GM04503 (cell line): Measurements from ENCODE around the gene LMOD1.
"Not testable (repeated sequence)": the region's sequence is repeated elsewhere in the genome, so short reads cannot be mapped to it uniquely, and the experiment has no call there.

Experiments used
- DNase-seq: peaks from one replicate; pipeline ENCODE4 v3.0.0-alpha.2; 2012; ENCODE audit warnings: low read depth

LMOD1 gene

DNA sequence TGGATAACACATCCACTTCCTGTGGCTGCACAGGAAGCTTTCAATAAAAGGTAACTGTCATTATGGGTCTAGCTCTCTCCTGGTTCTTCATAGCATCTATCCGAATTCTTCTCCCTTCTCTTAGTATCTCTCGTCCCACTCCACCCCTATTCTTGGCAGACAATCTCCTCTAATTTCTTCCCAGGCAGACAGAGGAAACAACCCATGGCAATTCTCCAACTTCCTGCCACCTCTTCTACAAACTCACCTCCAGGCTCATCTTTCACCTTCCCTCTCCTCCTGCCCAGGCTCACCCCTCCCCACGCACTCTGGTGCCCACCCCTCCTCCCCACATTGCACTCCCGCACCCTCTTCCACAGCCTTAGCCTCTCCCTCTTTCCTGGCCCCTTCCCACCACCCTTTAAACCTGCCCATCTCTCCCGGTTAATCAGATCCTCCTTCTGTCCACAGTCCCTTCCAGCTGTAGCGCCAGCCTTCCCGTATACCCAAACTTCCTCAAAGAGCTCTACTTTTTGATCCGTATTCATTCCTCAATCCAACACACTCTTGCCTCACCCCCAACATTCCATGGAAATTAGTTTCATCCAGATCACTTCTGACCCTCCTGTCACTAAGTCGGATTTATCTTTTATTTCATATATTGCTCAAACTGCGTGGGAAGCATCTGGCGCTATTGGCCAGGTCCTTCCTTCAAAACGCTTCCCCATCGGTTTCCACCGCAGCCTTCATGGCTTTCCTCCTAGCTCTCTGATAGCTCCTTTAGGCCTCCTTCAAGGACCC, 31.7 kb downstream of the LMOD1 start:
- DNase-seq = peak; percentile 56

DNA sequence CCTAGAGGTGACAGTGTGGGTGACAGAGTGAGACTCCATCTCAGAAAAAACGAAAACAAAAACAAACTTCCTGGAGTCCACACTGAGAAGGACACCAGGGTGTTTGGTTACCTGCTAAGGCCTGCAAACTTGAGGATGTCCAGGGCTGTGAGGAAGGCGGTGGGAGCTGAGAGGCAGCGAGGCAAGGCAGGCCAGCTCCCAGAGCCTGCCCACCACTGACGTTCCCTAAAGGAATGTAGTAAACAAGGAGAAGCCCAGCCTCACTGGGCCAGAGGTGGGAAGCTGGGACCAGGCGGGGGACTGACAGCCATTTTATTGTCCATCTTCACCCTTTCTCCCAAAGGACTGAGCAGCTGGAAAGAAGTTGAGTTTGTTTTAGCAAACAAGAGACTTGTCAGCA, 33.5 kb downstream of the LMOD1 start:
- DNase-seq = no peak

DNA sequence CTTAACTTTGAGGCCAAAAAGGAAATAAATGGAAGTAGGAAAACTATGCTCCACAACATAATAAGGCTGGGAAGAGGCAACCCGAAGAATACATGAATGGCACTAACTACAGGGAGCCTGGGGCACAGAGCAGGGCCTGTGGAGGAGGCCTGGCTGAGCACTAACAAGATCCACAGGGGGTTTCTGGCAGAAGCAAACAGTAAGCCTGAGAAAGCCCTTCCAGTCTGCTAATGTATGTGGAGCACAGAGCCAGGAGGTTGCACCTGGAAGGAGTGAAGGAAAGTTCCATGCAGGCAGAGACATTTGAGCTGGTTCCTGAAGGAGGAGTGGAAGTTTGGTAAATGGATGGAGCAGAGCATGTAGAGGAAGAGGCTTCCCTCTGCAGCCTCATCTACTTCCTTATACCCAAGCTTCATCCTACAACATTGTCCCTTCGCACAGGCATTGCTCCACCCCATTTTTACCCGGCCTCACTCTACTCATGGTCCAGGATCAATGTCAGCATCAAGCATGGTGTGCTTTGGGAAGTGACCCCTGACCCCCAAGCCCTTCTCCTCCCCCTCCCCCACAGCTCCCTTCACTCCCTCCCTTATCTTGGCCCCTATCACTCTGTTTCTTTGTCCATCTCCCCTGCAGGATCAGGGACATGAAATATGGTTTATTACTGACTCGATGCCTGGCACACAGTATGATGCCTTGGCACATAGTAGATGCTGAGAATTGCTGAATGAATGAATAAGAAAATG, 34.3 kb downstream of the LMOD1 start:
- DNase-seq = no peak

DNA sequence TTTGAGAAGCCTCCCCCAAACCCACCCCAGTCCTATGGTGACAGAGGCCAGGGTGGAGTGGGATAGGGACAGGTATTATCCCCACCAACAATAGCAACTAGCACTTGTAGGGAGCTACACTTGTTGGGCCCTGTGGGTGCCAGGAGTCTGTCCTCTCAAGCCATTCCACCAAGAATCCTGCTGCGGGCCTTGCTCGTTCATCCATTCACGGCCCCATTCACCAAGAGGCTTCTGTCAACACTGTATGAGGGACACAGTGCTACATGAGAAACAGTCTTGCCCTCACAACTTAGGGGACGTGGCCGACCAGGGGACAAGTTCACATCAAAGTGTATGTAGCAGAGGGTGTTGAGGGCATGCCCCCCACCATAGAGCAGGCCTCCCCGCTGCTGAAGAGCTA, 38.7 kb downstream of the LMOD1 start:
- no peak for DNase-seq

DNA sequence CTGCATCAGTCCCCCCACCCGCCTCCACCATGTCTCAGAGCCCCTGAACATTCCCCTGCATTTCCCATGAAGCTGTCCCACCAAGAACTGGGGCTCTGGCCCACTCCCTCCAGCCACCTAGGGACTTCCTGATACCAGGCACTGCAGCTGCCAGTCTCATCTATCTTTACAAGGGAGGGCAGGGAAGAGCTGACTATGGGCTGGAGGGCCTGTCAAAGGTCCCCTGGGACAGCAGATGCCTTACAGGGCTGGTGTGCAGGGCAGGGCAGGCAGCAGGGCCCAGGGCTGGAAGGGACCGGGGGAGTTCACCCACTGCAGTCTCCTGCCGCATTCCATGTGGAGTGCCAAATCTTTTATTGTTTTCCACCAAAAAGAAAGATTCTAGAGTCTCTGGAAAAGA, 40.0 kb downstream of the LMOD1 start:
- DNase-seq = no peak

DNA sequence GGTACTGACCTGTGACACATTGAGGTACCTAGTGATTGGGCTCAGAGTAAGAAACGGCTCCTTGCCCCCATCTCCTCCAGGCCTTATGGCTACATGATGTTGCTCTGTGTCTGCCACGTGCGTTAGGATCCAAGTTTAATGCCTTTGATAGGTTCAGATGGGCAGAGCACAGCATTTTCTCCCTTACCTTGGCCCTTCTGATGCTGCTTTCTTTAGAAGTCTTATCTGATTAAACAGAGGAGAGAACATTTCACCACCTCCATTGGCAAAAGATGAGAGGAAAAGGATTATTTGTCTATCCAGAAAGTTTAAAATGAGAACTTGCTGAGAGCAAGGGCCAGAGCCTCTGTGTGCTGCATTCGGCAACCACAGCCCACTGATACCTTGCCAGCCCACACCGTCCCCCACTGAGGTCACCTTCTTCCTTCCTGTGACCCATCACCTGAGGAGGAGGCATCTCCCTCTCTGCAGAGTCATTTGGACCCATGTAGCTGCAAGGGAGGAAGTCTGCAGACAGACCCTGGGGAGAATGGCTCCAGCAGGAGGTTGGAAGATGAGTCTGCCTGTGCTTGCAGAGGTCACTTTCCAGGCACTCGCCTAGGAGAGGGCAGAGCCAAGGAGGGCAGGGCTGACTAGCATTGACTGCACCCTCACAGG, 41.0 kb downstream of the LMOD1 start:
- DNase-seq = no peak

DNA sequence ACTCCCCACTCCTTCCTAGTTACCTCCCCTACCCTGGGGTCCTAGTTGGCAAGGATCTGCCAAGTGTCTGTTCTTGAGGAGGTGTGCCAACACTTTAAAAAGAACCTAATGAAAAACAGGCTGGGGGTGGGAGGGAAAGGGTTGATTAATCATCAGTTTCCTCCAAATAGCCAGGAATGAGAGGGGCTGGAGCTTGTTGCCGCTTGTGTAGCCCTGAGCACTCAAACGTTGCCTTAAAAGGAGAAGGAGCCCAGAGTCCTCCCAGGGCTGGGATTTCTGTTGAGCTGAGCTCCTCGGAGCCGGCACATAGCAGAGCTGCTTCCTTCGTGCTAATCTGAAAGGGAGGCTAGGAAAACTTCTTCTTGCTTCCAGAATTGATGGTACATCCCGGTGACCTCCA, 41.8 kb downstream of the LMOD1 start:
- DNase-seq = peak; percentile 86

DNA sequence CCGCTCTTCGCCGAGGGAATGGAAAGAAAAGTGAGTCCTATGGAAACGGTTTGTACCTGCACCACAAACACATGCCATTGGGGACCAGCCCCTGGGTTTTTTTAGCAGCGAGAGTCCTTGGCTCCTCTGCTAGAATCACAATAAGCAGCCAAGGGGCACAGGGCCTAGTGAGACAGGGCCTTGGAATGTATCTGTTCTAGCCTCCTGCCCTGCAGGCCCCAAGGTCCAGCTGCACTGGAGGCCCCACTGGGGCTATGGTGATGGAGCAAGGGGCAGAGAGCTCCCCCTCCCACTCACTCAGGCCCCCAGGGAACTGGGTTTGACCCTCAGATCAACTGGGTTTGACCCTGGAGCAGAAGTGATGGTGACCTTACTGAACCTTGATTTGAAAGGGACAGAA, 43.2 kb downstream of the LMOD1 start:
- no peak for DNase-seq

DNA sequence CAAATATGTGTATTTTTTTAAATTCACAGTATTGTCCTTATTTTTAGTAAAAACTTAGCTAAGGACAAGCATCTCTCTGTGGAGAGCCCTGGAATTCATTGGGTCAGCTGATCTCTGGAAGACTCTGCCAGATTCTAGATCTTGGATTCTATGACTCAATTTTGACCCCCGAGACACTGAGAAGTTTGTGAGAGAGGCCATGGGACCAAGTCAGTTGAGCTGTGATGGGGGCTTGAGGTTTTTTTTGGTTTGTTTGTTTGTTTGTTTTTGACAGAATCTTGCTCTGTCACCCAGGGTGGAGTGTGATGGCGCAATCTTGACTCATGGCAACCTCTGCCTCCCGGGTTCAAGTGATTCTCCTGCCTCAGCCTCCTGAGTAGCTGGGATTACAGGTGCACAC, 44.1 kb downstream of the LMOD1 start:
- DNase-seq = no peak

DNA sequence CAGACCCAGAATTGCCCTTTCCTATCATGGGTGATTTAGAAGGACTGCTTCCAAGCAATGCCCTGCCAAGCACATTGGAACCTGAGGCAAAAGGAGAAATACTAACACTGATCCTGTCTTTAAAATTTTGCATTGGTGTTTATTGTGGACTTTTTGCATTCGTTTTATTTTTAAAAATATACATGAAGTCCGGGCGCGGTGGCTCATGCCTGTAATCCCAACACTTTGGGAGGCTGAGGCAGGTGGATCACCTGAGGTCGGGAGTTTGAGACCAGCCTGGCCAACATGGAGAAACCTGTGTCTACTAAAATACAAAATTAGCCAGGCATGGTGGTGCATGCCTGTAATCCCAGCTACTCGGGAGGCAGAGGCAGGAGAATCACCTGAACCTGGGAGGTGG, 45.3 kb downstream of the LMOD1 start:
- DNase-seq = not testable (repeated sequence)

DNA sequence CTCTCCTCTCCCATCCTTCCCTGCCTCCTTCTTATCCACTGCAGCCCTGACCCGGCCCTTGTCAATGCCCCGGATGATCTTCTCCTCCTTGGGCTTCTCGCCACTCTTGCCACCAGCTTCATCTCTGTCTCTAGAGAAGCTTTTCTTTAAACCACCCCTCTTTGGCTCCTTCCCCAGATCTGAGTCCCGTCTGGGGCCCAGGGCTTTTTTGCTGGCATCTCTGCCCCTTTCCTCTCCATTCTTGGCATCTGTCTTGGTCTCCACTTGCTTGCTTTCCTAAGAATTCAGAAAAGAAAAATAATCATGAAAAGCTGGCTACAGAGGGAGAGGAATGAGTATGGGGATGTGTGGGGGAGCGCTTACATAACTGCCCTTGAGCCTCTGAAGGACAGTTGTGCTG, 45.9 kb downstream of the LMOD1 start:
- no peak for DNase-seq

DNA sequence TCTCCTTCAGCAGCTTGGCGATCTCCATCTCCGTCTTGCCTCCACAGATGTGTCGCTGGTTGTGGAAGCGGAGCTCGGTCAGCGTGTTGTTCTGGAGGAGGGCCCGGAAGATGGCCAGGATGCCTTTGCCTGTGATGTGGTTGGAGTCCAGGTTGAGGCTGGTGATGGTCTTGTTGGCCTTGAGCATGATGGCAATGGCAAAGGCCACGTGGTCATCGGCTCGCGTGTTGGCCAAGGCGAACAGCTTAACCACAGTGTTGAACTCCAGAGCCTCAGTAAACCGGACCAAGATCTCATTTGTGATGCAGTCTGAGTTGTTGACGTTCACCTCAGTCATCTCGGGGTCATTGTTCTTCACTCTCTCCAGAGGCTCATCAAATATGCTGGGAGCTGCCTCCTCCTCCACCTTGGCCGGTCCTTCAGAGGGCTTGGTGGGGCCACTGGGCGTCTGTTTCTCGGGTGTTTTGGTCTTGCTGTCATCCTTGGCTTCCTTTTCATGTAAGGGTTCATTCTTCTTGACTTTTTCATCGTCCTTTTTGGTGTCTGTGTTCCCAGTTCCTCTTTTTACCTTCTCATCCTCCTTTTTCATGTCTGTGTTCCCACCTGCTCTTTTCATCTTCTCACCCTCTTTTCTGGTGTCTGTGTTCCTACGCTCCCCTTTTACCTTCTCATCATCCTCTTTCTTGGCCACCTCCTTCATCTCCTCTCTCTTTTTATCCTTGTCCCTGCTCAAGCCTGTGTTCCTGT, 46.5 kb downstream of the LMOD1 start:
- no peak for DNase-seq

DNA sequence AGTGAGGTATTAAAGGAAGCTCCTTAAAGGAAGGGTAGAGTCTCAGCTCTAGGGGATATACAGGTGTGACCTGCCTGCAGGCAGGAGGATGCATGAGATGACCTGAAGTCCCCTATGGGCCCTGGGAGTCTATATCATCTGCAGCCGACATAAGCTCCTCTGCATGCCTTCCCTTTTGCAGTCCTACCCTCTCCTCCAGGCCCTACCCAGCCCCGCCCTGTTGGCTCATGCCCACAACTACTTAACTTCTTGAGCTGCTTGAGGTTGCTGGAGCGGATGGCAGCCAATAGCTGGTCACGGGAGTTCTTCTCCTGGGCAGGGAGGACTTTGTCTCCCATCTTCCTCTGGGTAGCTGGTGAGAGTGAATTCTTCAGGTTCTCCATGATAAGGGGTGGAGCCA, 47.4 kb downstream of the LMOD1 start:
- no peak for DNase-seq

DNA sequence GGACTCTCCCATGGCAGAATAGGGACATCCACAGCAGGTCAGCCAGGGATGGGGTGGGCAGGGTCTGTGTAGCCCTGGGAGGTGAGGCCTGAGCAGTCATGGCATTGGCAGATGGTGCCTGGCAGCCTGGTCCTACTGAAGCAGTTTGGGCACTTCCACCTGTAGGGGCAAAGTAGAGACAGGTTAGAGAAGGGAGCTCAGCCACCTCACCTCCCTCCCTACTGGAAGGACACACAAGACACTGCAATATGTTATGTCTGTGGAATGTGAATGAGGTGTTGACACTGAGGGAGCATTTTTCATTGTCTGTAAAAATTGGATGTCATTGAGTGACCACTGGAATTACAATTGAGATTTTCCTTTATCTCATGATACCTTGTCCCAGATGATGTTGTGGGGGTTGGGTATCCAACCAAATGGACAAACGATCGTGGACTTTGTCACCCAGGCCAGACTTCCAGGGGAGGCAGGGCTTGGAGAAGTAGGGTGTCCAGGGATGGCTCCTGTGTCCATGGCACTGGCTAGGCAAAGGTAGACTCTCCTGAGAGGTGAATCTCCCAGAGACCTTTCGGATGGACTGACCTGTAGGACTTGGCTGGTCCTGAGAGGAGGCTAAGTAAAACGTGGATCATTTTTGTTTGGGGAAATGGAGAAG, 48.0 kb downstream of the LMOD1 start:
- no peak for DNase-seq

DNA sequence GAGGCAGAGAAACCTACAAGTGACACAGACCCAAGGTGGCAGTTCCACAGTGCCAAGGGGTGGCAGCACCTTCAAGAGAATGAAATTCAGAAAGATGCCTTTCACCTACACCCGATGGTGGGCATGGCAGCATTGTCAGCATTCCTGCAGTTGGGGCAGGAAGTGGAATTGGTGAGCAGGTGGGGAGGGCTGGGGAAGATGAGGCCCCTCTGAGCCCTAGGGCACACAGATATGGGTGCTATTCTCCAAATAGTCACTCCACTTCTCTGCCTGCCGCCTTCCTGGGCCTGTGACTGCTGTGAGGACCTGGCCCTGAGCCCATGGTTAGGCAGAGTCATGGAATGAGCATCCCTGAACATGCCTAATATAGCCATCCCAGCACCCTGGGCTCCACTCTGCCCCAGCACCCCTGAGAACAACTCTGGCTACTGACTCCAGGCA, 49.4 kb downstream of the LMOD1 start:
- no peak for DNase-seq

DNA sequence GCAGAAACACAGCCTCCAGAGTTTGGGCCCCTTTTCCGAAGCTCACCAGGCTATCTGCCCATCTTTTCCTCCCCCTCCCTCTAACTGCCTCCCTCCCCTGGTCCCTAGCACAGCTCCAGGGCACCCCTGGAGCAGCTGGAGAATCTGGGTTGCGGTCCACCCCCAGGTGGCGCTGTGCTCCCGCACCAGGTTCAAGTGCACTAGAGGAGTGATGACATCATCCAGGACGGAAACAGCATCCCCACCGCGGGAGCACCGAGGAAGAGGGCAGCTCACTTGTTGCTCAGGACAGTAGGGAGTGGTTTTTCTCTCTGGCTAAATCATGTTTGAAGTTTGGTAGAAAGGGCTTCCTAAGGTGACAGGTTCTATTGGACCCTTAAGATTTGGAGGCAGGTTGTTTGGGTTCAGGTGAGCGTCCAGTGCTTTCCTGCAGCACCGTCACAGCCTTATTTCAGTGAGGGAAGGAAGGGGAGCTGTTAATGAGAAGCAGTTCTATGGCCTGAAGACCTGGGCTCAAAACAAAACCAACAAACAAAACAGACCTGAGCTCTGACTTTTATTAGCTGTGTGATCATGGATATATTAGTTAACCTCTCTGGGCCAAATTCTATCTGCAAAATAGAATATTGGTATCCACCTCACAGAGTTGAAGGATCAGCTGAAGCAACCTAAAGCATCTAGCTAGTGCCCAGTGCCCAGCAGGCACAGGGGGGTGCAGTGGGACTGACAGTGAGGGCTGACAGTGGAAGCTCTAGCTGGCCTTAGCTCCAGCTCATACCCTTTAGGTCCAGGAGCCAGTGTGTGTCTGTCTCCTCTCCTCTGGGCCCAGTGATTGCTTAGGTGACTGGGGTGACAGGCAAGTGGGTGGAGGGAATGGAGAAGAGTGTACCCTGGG, 50.2 kb downstream of the LMOD1 start:
- DNase-seq = no peak

DNA sequence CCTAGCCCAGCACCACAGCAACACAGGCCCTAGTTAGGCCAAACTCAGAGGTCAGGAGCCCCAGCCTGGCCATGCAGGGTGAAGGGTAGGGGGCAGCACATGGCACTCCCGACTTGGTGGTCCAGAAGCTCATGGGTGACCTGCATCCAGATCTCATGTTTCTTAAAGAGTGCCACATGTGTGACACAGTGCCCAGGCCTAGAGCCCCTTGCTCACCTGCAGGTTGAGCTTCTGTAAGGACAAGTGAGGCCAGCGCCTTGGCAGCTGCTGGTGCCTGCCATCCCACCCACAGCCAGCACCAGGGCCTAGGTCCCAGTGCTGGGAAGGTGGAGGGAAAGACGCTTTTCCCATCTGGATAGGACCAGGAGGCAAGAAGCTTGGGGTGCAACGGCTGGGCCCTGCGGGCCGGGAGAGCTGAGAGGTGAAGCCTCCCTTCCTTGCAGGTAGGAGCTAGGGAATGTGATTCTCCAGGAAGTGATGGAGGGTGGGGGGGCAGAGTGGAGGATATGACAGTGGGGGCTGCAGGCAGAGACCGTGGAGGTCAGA, 51.2 kb downstream of the LMOD1 start:
- no peak for DNase-seq

DNA sequence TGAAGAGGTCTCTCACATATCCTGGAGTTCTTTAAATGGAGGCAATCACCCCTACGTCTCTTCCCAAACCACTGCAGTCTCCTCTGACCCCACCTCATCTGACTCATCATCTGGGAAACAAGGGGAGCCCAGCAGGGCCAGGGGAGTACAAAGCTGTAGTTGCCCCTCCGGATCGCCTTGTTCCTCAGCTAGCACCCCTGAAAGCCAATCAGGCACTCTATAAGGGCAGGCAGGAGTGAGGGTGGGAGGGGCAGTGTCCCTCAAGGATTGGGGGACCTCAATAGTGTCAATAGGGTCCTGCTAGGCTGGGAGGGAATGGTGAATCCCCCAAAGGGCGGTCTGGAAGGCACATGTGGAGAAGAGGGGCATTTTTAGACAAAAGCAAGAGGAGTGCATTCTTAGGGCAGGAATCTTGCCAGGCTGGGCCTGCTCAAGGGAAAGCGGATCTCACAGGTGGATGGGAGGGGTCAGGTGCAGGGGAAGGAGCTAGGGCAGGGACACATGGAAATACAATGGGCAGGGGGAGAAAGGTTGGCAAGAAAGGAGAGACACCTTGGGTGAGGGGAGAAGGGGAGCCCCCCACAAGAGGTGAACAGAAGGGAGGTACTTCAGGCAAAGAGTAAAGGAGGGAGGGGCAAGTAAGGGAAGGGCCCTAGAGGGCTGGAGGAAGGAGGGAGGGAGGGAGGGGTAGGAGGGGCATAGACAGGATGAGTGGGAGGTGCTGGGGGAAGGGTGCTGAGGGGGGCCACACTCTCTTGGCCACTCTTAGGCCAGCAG, 51.8 kb downstream of the LMOD1 start:
- DNase-seq = no peak

DNA sequence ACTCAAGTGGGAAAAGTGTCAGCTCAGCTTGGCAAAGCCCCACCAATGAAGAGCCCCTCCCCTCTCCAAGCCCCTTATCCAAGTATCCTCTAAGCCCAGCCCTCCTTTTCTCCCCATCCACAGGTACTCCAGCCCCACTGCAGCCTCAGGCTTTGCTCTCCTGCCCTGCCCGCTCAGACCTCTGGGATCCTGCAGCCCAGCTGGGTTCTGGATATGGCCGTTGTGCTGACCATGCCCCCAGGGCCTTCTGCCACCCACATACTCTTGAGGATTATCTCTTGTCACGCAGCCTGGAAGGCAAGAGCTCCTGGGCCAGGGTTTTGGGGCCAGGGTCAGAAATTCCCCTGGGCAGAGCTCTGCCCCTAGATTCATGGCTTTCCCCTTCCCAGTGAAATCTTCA, 52.9 kb downstream of the LMOD1 start:
- no peak for DNase-seq

DNA sequence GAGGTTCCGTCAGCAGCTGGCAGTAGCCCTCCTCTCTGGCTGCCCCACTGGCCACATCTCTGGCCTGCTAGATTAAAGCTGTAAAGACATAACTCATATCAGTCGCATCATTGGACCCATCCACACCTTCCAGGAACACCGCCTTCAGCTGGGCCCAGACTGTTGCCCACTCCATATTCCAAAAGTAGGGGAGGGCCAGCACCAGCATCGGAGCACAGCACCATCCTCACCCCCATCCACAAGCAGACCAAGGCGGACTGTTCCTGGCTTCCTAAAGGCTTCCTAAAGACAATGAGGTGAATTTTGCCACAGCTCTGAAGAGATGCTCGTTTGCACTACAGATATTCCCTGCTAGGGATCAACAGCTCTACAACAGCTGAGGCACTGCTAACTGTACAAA, 54.1 kb downstream of the LMOD1 start:
- no peak for DNase-seq
